ENCODE results near the gene RANBP3L.
A peak's percentile ranks its signal among the peaks of the same experiment; 100 is the strongest.
"Not testable (repeated sequence)": the region's sequence is repeated elsewhere in the genome, so short reads cannot be mapped to it uniquely, and the experiment has no call there.

The RANBP3L gene

GRCh38 chr5:36217988-36218387 lies 83.7 kb downstream of the RANBP3L start:
- no peak overlapping the region for H3K27ac Mint-ChIP-seq
- H3K9me3 Mint-ChIP-seq, result no peaks in the 10 kb centered on the region
- DNase-seq (ENCODE audit: low spot score in 2 of 2), result no peak
- no peak for ATAC-seq (ENCODE audit: low read depth)
- H3K4me1 Mint-ChIP-seq, result peaks cover 3% of the 10 kb centered on the region
- no peaks in the 10 kb centered on the region for H3K27me3 Mint-ChIP-seq
- H3K4me3 Mint-ChIP-seq, result no peak overlapping the region
- peaks cover 23% of the 10 kb centered on the region for H3K36me3 Mint-ChIP-seq

- Mint-ChIP-seq H3K36me3 (peaks cover 27% of the 10 kb centered on the region), H3K4me3 (no peak overlapping the region), H3K9me3 (no peaks in the 10 kb centered on the region), H3K4me1 (peaks cover 3% of the 10 kb centered on the region), H3K27me3 (no peaks in the 10 kb centered on the region), H3K27ac (no peak overlapping the region)
- no peak for ATAC-seq (ENCODE audit: low read depth)
- no peak for DNase-seq (ENCODE audit: low spot score in 2 of 2)
Observed at GRCh38 chr5:36217567-36217966, 84.1 kb downstream of the RANBP3L start.

- Mint-ChIP-seq H3K4me1 (peaks cover 3% of the 10 kb centered on the region), H3K27me3 (no peaks in the 10 kb centered on the region), H3K4me3 (no peak overlapping the region), H3K36me3 (peaks cover 23% of the 10 kb centered on the region), H3K9me3 (no peaks in the 10 kb centered on the region), H3K27ac (peak overlapping the region; percentile 35)
- ATAC-seq (ENCODE audit: low read depth), result no peak
- no peak for DNase-seq (ENCODE audit: low spot score in 2 of 2)
Observed at GRCh38 chr5:36215910-36216309, 85.8 kb downstream of the RANBP3L start.

GRCh38 chr5:36214436-36214835 lies 87.3 kb downstream of the RANBP3L start:
- H3K36me3 Mint-ChIP-seq, result peaks cover 18% of the 10 kb centered on the region
- no peak for DNase-seq (ENCODE audit: low spot score in 2 of 2)
- ATAC-seq (ENCODE audit: low read depth), result no peak
- no peaks in the 10 kb centered on the region for H3K9me3 Mint-ChIP-seq
- no peak overlapping the region for H3K4me3 Mint-ChIP-seq
- H3K27me3 Mint-ChIP-seq, result no peaks in the 10 kb centered on the region
- no peak overlapping the region for H3K27ac Mint-ChIP-seq
- peaks cover 3% of the 10 kb centered on the region for H3K4me1 Mint-ChIP-seq

DNA sequence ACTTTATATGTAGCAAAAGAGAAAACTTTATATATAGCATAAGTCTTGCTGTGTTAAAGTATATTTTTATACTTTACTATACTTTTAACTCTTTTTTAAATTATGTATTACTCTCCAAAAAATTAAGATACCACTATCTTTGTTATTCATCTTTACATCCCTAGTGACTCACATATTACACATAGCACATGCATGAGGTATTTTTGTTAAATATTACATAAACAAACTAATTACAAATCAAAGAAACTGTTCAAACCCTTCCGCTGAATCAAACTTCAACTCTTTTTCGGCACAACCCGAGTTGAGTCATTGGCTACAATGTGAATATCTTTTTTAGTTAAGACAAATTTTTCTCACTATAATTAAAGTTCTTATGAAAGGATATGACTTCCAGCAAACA lies 92.0 kb downstream of the RANBP3L start:
- Mint-ChIP-seq H3K27ac (no peak overlapping the region), H3K36me3 (peaks cover 24% of the 10 kb centered on the region), H3K9me3 (peaks cover 2% of the 10 kb centered on the region), H3K27me3 (no peaks in the 10 kb centered on the region), H3K4me3 (no peak overlapping the region), H3K4me1 (no peaks in the 10 kb centered on the region)
- ATAC-seq (ENCODE audit: low read depth), result no peak
- no peak for DNase-seq (ENCODE audit: low spot score in 2 of 2)

- Mint-ChIP-seq H3K27me3 (no peaks in the 10 kb centered on the region), H3K36me3 (peaks cover 23% of the 10 kb centered on the region), H3K27ac (no peak overlapping the region), H3K4me1 (no peaks in the 10 kb centered on the region), H3K4me3 (no peak overlapping the region), H3K9me3 (peaks cover 2% of the 10 kb centered on the region)
- ATAC-seq (ENCODE audit: low read depth) (no peak), DNase-seq (ENCODE audit: low spot score in 2 of 2) (no peak)
Observed at GRCh38 chr5:36208786-36209185, 92.9 kb downstream of the RANBP3L start.

DNA sequence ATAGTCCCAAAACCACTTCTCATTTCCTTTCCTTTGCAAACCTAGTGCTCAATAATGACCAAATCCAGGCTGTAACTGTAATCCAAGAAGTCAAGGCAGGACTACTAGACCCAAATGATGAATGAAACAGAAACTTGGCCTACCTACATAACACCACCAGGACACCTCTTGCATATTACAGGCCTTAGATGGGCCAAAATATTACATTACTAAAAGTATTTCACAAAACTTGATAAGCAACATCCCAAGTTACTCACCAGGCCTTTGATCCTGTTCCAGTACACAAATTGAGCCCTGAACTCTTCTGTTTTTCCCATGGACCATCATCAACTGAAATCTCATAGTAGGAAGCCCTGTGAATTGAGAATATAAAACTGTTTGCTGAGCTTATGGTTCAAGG lies 94.8 kb downstream of the RANBP3L start:
- peaks cover 2% of the 10 kb centered on the region for H3K9me3 Mint-ChIP-seq
- H3K4me1 Mint-ChIP-seq, result no peaks in the 10 kb centered on the region
- H3K27ac Mint-ChIP-seq, result no peak overlapping the region
- DNase-seq (ENCODE audit: low spot score in 2 of 2) (no peak), ATAC-seq (ENCODE audit: low read depth) (no peak)
- peaks cover 18% of the 10 kb centered on the region for H3K36me3 Mint-ChIP-seq
- no peak overlapping the region for H3K4me3 Mint-ChIP-seq
- H3K27me3 Mint-ChIP-seq, result no peaks in the 10 kb centered on the region

DNA sequence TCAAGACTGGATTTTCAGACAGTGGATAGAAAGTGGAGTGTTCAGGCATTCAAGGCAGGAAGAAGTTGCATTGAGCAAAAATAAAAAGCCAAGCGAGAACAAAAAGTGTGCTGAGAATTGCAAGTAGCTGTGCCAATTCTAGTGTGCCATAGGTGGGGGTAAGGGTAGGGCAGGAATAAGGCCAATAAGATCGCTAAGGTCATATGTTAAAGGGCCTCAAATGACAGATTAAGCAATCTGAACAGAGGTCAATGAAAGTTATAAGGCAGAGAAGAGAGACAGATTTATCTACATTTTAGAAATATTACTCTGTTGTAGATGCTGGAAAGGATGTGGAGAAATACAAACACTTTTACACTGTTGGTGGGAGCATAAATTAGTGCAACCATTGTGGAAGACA lies 96.4 kb downstream of the RANBP3L start:
- DNase-seq (ENCODE audit: low spot score in 2 of 2) (no peak), ATAC-seq (ENCODE audit: low read depth) (no peak)
- Mint-ChIP-seq H3K4me3 (no peak overlapping the region), H3K27me3 (no peaks in the 10 kb centered on the region), H3K36me3 (peaks cover 18% of the 10 kb centered on the region), H3K27ac (no peak overlapping the region), H3K9me3 (peaks cover 2% of the 10 kb centered on the region), H3K4me1 (no peaks in the 10 kb centered on the region)

DNA sequence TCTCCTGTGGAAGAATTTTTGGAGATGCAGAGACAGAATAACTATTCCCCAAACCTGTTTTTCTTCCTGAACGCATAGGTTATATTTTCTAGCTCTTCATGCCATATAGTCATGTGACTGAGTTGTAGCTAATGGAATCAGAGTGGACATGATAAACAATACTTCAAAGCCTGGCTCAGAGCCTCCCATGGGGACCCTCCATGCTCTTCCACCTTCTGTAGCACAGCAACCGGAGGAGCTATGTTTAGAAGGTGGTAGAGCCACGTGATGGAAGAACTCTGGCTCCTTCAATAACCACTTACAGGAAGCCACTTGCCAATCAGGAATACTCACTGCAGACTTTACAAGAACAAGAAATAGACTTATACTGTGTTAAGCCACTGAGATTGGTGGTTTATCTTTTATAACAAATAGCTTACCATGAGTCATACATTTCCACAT lies 99.2 kb downstream of the RANBP3L start:
- Mint-ChIP-seq H3K4me1 (no peaks in the 10 kb centered on the region), H3K9me3 (peaks cover 2% of the 10 kb centered on the region), H3K36me3 (peaks cover 17% of the 10 kb centered on the region), H3K27ac (no peak overlapping the region), H3K27me3 (no peaks in the 10 kb centered on the region), H3K4me3 (no peak overlapping the region)
- DNase-seq (ENCODE audit: low spot score in 2 of 2) (no peak), ATAC-seq (ENCODE audit: low read depth) (no peak)

- no peak overlapping the region for H3K4me3 Mint-ChIP-seq
- DNase-seq (ENCODE audit: low spot score in 2 of 2) (no peak), ATAC-seq (ENCODE audit: low read depth) (no peak)
- no peaks in the 10 kb centered on the region for H3K4me1 Mint-ChIP-seq
- no peak overlapping the region for H3K27ac Mint-ChIP-seq
- no peaks in the 10 kb centered on the region for H3K9me3 Mint-ChIP-seq
- H3K27me3 Mint-ChIP-seq, result no peaks in the 10 kb centered on the region
- peaks cover 14% of the 10 kb centered on the region for H3K36me3 Mint-ChIP-seq
Observed at GRCh38 chr5:36200513-36200912, 101.2 kb downstream of the RANBP3L start.

DNA sequence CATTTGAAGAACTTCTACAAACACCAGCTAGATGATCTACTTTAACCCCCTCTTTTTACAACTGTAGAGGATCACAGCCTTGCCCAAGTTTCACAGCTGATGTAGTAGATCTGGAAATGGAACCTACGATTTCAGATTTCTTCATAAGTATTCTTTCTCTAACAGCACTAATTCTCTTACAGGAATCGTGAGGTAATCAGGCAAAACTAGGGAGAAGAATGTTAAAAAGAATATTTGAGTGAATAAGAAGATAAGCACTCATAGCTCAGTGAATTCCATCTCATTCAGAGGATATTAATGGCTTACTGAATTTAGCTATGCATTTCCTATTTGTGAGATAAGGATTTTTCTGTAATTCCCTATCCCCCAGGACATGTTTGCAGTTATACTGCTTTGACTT lies 102.1 kb downstream of the RANBP3L start:
- Mint-ChIP-seq H3K27me3 (no peaks in the 10 kb centered on the region), H3K9me3 (no peaks in the 10 kb centered on the region), H3K36me3 (peaks cover 14% of the 10 kb centered on the region), H3K4me1 (no peaks in the 10 kb centered on the region), H3K27ac (no peak overlapping the region), H3K4me3 (no peak overlapping the region)
- ATAC-seq (ENCODE audit: low read depth) (no peak), DNase-seq (ENCODE audit: low spot score in 2 of 2) (no peak)

DNA sequence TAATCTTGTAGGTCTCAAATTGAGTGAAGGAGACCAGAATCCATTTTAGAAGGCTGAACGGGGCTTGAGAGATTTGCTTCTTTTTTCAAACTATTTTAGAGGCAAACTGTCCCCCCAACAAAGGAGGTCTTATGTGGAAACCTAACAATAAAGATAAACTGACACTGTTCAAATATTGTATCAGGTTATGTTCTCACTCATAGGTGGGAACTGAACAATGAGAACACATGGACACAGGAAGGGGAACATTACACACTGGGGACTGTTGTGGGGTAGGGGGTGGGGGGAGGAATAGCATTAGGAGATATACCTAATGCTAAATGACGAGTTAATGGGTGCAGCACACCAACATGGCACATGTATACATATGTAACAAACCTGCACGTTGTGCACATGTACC lies 102.9 kb downstream of the RANBP3L start:
- H3K4me3 Mint-ChIP-seq; DNase-seq (ENCODE audit: low spot score in 2 of 2); H3K4me1 Mint-ChIP-seq; H3K9me3 Mint-ChIP-seq; H3K27me3 Mint-ChIP-seq; H3K27ac Mint-ChIP-seq; ATAC-seq (ENCODE audit: low read depth): not testable (repeated sequence)
- H3K36me3 Mint-ChIP-seq, result peaks cover 14% of the 10 kb centered on the region
